ENCODE data around the gene SEBOX. TPM values are rescaled to one million over a fixed set of nuclear protein-coding genes. Genes with fewer than 3 reads are reported as not detected.

Gene SEBOX
- total and polyA plus RNA-seq, 2 donors (not counting 1 experiment from before 2014, with no cell fraction given) = not detected

GRCh38 chr17:28326114-28326513 lies 38.9 kb downstream of the SEBOX start:
- Histone ChIP-seq H3K4me3 (ENCODE audit: control extremely low read depth in 1 of 5, extremely low read depth in 1 of 5, insufficient read depth in 1 of 5, low read depth in 2 of 5, low read length in 4 of 5) (no peak overlapping the region), H3K27ac (ENCODE audit: low read length in 2 of 2) (no peak overlapping the region), H2AFZ (ENCODE audit: insufficient read depth, low read depth, low read length, poor library complexity, severe bottlenecking) (no peak overlapping the region), H3K4me1 (ENCODE audit: control insufficient read depth in 2 of 2, insufficient read depth in 2 of 2, low read length in 2 of 2) (no peaks in the 10 kb centered on the region), H3K27me3 (replicated peaks in 1 of 4; ENCODE audit: control extremely low read depth in 1 of 4, control insufficient read depth in 3 of 4, insufficient read depth in 4 of 4, low read length in 3 of 4) (no peaks in the 10 kb centered on the region), H3K4me2 (replicated peaks; ENCODE audit: low read depth, low read length, poor library complexity, severe bottlenecking) (no peak overlapping the region), H3K79me2 (ENCODE audit: control insufficient read depth, insufficient read depth, low read length) (no peaks in the 10 kb centered on the region), H4K20me1 (ENCODE audit: control insufficient read depth, insufficient read depth, low read length, poor library complexity, severe bottlenecking) (no peaks in the 10 kb centered on the region), H3K9me3 (ENCODE audit: control extremely low read depth in 1 of 3, control insufficient read depth in 2 of 3, insufficient read depth in 1 of 3, low read length in 2 of 3) (no peaks in the 10 kb centered on the region), H3K36me3 (replicated peaks in 1 of 2; ENCODE audit: control extremely low read depth in 1 of 2, control insufficient read depth in 1 of 2, extremely low read depth in 1 of 2, insufficient read depth in 2 of 2, low read length in 1 of 2) (peaks cover 0 to 36% of the 10 kb centered on the region in 2 experiments), H3K9ac (ENCODE audit: low read length) (no peak overlapping the region)
- 98% methylated on average over 7 of the region's 7 CpGs for WGBS (ENCODE audit: insufficient coverage)
- Mint-ChIP-seq H3K4me1 (peaks cover 5% of the 10 kb centered on the region), H3K27ac (no peak overlapping the region), H3K27me3 (no peaks in the 10 kb centered on the region), H3K4me3 (no peak overlapping the region), H3K9me3 (ENCODE audit: insufficient read depth) (no peaks in the 10 kb centered on the region)
- TF ChIP-seq CTCF (IDR thresholded peaks at IDR 0.05) (no peak), EZH2 (IDR thresholded peaks at IDR 0.05; ENCODE audit: borderline replicate concordance, insufficient read depth, low read depth, low read length, poor library complexity, severe bottlenecking) (no peak)
- no peak for ATAC-seq (ENCODE audit: low read depth)
- ChIA-PET POLR2A (no interaction called here), CTCF (no interaction called here)
- no peak for DNase-seq
- intact Hi-C loops (cut with micrococcal nuclease) = no loop called here

- Mint-ChIP-seq H3K9me3 (ENCODE audit: insufficient read depth) (no peaks in the 10 kb centered on the region), H3K27me3 (no peaks in the 10 kb centered on the region), H3K4me1 (peaks cover 5% of the 10 kb centered on the region), H3K4me3 (no peak overlapping the region), H3K27ac (no peak overlapping the region)
- Histone ChIP-seq H3K9me3 (ENCODE audit: control extremely low read depth in 1 of 3, control insufficient read depth in 2 of 3, insufficient read depth in 1 of 3, low read length in 2 of 3) (no peaks in the 10 kb centered on the region), H3K27me3 (replicated peaks in 1 of 4; ENCODE audit: control extremely low read depth in 1 of 4, control insufficient read depth in 3 of 4, insufficient read depth in 4 of 4, low read length in 3 of 4) (no peaks in the 10 kb centered on the region), H4K20me1 (ENCODE audit: control insufficient read depth, insufficient read depth, low read length, poor library complexity, severe bottlenecking) (no peaks in the 10 kb centered on the region), H3K4me2 (replicated peaks; ENCODE audit: low read depth, low read length, poor library complexity, severe bottlenecking) (no peak overlapping the region), H3K4me1 (ENCODE audit: control insufficient read depth in 2 of 2, insufficient read depth in 2 of 2, low read length in 2 of 2) (no peaks in the 10 kb centered on the region), H3K79me2 (ENCODE audit: control insufficient read depth, insufficient read depth, low read length) (no peaks in the 10 kb centered on the region), H3K9ac (ENCODE audit: low read length) (no peak overlapping the region), H3K27ac (ENCODE audit: low read length in 2 of 2) (no peak overlapping the region), H3K4me3 (ENCODE audit: control extremely low read depth in 1 of 5, extremely low read depth in 1 of 5, insufficient read depth in 1 of 5, low read depth in 2 of 5, low read length in 4 of 5) (no peak overlapping the region), H3K36me3 (replicated peaks in 1 of 2; ENCODE audit: control extremely low read depth in 1 of 2, control insufficient read depth in 1 of 2, extremely low read depth in 1 of 2, insufficient read depth in 2 of 2, low read length in 1 of 2) (peaks cover 0 to 27% of the 10 kb centered on the region in 2 experiments), H2AFZ (ENCODE audit: insufficient read depth, low read depth, low read length, poor library complexity, severe bottlenecking) (no peak overlapping the region)
- ATAC-seq (ENCODE audit: low read depth) (no peak), DNase-seq (no peak)
- POLR2A ChIA-PET = no interaction called here
- intact Hi-C loops (cut with micrococcal nuclease) = no loop called here
- CTCF ChIA-PET = no interaction called here
- TF ChIP-seq CTCF (IDR thresholded peaks at IDR 0.05) (no peak), EZH2 (IDR thresholded peaks at IDR 0.05; ENCODE audit: borderline replicate concordance, insufficient read depth, low read depth, low read length, poor library complexity, severe bottlenecking) (no peak)
- WGBS (ENCODE audit: insufficient coverage) = 96% methylated on average over 4 of the region's 5 CpGs
These were observed 39.8 kb downstream of the SEBOX start for GRCh38 chr17:28325211-28325610.

Measured in B cell (primary cell).